Hepatocyte (in vitro differentiated cells): ENCODE results near the gene KRTAP12-4. TPM values are rescaled to one million over a fixed set of nuclear protein-coding genes. Genes with fewer than 3 reads are reported as not detected.

ENCODE experiments used
- DNase-seq: peaks from one replicate; pipeline ENCODE4 v3.0.0-alpha.2; 2016; ENCODE audit warnings: low spot score
- H2AFZ ChIP-seq: fragments of 200-600 bp; sonication (generic); 2 replicates; pipeline ENCODE4 v1.6.0; 2016; ENCODE audit warnings: antibody characterized with exemption, mild to moderate bottlenecking
- H3K27ac ChIP-seq: fragments of 200-600 bp; sonication (generic); 2 replicates; pipeline ENCODE4 v1.5.1; 2016; ENCODE audit warnings: mild to moderate bottlenecking
- H3K27me3 ChIP-seq: fragments of 200-600 bp; sonication (generic); 2 replicates; pipeline ENCODE4 v1.6.1; 2016
- H3K36me3 ChIP-seq: fragments of 200-600 bp; sonication (generic); replicated peaks from 2 replicates; pipeline ENCODE4 v1.5.1; 2016; ENCODE audit warnings: low read depth; ENCODE audit not compliant: insufficient read depth
- H3K4me1 ChIP-seq: fragments of 200-600 bp; sonication (generic); 2 replicates; pipeline ENCODE4 v1.5.1; 2016; ENCODE audit warnings: mild to moderate bottlenecking, moderate library complexity; ENCODE audit not compliant: insufficient read depth
- H3K4me2 ChIP-seq: fragments of 200-600 bp; sonication (generic); 2 replicates; pipeline ENCODE4 v1.6.0; 2016
- H3K4me3 ChIP-seq: fragments of 200-600 bp; sonication (generic); 2 replicates; pipeline ENCODE4 v1.5.1; 2016; ENCODE audit warnings: mild to moderate bottlenecking
- H3K79me2 ChIP-seq: fragments of 200-600 bp; sonication (generic); 2 replicates; pipeline ENCODE4 v1.6.0; 2017; ENCODE audit warnings: mild to moderate bottlenecking
- H3K9me2 ChIP-seq: fragments of 200-600 bp; sonication (generic); replicated peaks from 2 replicates; pipeline ENCODE4 v1.6.0; 2017; ENCODE audit warnings: mild to moderate bottlenecking; ENCODE audit not compliant: insufficient read depth
- H3K9me3 ChIP-seq: fragments of 200-600 bp; sonication (generic); 2 replicates; pipeline ENCODE4 v1.5.1; 2016; ENCODE audit warnings: low read depth, mild to moderate bottlenecking
- H4K20me1 ChIP-seq: fragments of 200-600 bp; sonication (generic); 2 replicates; pipeline ENCODE4 v1.6.0; 2016; ENCODE audit warnings: mild to moderate bottlenecking; ENCODE audit not compliant: insufficient read depth, poor library complexity, severe bottlenecking
- CTCF ChIP-seq: fragments of 200-600 bp; sonication (generic); IDR thresholded peaks from 2 replicates; pipeline ENCODE4 v1.5.1; 2016; ENCODE audit warnings: antibody characterized with exemption, mild to moderate bottlenecking; ENCODE audit not compliant: poor library complexity
- EZH2 ChIP-seq: fragments of 200-600 bp; sonication (generic); IDR thresholded peaks from 2 replicates; pipeline ENCODE4 v1.6.1; 2016; ENCODE audit warnings: antibody characterized with exemption, mild to moderate bottlenecking, borderline replicate concordance
- EZH2phosphoT487 ChIP-seq: fragments of 200-600 bp; sonication (generic); IDR thresholded peaks from one replicate; pipeline ENCODE4 v1.6.1; 2018; ENCODE audit warnings: antibody characterized with exemption, mild to moderate bottlenecking, low read depth, moderate library complexity; ENCODE audit not compliant: unreplicated experiment, severe bottlenecking
- WGBS: methylation state at CpG from one replicate; pipeline ENCODE4 v1.1.6; 2016; ENCODE audit warnings: low lambda C conversion rate; ENCODE audit errors: missing lambda C conversion rate; 5-methylcytosine and 5-hydroxymethylcytosine counted together
- polyA plus RNA-seq: library from polyadenylated mRNA; unstranded; fragments of >200 nt; fragmentation: Nextera tagmentation; extraction: Ambion mirVana; gene quantifications from 2 replicates; pipeline ENCODE4 v1.2.1, GENCODE V29; 2016
- total RNA-seq: library from RNA; depleted of rRNA; stranded (reverse); fragments of >200 nt; gene quantifications from 2 replicates; pipeline ENCODE4 v1.2.3, GENCODE V29; 2014

The KRTAP12-4 gene
- total and polyA plus RNA-seq, 2 experiments from 2014 or later = not detected

GRCh38 chr21:44658913-44659595 is 4.6 kb upstream of the KRTAP12-4 start:
- H2AFZ ChIP-seq = no peak overlapping the region

DNA sequence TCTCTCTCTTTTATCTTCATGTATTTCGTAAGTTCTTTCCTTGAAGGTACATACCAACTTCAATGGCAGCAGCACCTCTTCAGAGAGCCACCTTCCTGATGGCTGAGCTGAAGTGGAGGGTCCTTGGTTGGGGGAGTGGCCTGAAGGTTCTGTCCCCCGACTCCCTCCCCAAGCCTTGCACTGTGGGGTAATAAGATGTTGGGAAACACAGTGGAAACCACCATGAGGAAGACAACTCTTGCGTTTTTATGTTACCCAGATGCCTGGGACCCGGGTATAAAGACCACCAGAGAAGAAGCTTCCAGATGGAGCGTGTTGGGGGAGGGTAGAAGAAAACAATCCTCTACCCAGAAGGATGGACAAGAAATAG is 4.1 kb upstream of the KRTAP12-4 start:
- Histone ChIP-seq H3K4me2 (no peak overlapping the region), H3K36me3 (no peaks in the 10 kb centered on the region), H3K27me3 (no peaks in the 10 kb centered on the region), H3K79me2 (no peaks in the 10 kb centered on the region), H3K4me3 (no peak overlapping the region), H2AFZ (no peak overlapping the region), H3K4me1 (no peaks in the 10 kb centered on the region), H4K20me1 (no peaks in the 10 kb centered on the region), H3K9me2 (no peaks in the 10 kb centered on the region), H3K9me3 (no peaks in the 10 kb centered on the region), H3K27ac (no peak overlapping the region)
- WGBS = 95% methylated on average over 5 of the region's 5 CpGs
- DNase-seq = no peak
- TF ChIP-seq EZH2phosphoT487 (no peak), EZH2 (no peak), CTCF (no peak)

More at GRCh38 chr21:44658913-44659595, 4.6 kb upstream of the KRTAP12-4 start:
- H3K4me1 ChIP-seq = no peaks in the 10 kb centered on the region
- H3K4me3 ChIP-seq = no peak overlapping the region
- H3K27me3 ChIP-seq = no peaks in the 10 kb centered on the region
- H3K79me2 ChIP-seq = no peaks in the 10 kb centered on the region
- H3K4me2 ChIP-seq = no peak overlapping the region
- no peaks in the 10 kb centered on the region for H3K9me3 ChIP-seq
- no peaks in the 10 kb centered on the region for H4K20me1 ChIP-seq
- no peaks in the 10 kb centered on the region for H3K36me3 ChIP-seq
- TF ChIP-seq EZH2phosphoT487 = no peak
- no peak for TF ChIP-seq EZH2
- no peak for TF ChIP-seq CTCF
- no peaks in the 10 kb centered on the region for H3K9me2 ChIP-seq
- no peak for DNase-seq
- WGBS = 71% methylated on average over 11 of the region's 11 CpGs
- no peak overlapping the region for H3K27ac ChIP-seq

- Histone ChIP-seq H3K4me2 (no peak within 1 kb of the TSS), H3K27me3 (no peaks in the 10 kb centered on the region), H4K20me1 (no peaks in the 10 kb centered on the region), H2AFZ (no peak within 1 kb of the TSS), H3K79me2 (no peaks in the 10 kb centered on the region), H3K9me2 (no peaks in the 10 kb centered on the region), H3K9me3 (no peaks in the 10 kb centered on the region), H3K36me3 (no peaks in the 10 kb centered on the region), H3K4me3 (no peak within 1 kb of the TSS), H3K4me1 (no peaks in the 10 kb centered on the region), H3K27ac (no peak within 1 kb of the TSS)
- WGBS = 85% methylated on average over 26 of the region's 26 CpGs
- no peak for DNase-seq
- TF ChIP-seq EZH2 = no peak
- TF ChIP-seq EZH2phosphoT487 = no peak
- TF ChIP-seq CTCF = no peak
Observed at GRCh38 chr21:44657635-44658540, 3.4 kb upstream of the KRTAP12-4 start, which contains the start of gene KRTAP12-3. TSS of gene KRTAP12-3 (plus strand) at chr21:44657932. CDS start at chr21:44657980, 48 bp downstream.
